ENCODE measurements around the gene RAB3D.
"Not testable (repeated sequence)": the region's sequence is repeated elsewhere in the genome, so short reads cannot be mapped to it uniquely, and the experiment has no call there.

The RAB3D gene

DNA sequence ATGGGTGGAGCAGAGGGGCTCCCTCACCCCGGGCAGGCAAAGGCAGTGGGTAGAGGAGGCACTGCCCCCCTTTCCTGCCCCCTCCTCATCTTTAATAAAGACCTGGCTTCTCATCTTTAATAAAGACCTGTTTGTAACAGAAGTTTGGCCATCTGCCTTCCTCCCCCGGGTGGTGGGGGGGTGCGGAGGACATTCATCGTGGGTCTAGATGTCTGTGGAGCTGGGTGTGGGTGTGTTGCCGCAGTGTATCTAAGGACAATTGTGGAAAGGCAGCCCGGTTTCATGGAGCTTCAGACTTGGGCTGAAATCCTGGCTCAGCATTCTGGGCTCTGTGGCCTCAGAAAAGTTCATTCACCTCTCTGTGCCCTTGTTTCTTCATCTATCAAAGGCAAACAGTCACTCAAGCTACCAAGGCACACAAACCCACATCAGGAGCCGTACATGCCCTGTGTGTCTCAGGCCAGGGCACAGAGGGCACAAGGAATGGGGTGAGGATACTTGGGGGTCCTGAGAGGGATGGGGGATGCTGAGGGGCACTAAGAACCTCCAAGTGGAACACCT lies 26.2 kb upstream of the RAB3D start:
- no peak for DNase-seq

- no peak for DNase-seq
Observed at GRCh38 chr19:11364935-11365334, 25.5 kb upstream of the RAB3D start.

- no peak for DNase-seq
Observed at GRCh38 chr19:11364296-11364904, 24.9 kb upstream of the RAB3D start.

DNA sequence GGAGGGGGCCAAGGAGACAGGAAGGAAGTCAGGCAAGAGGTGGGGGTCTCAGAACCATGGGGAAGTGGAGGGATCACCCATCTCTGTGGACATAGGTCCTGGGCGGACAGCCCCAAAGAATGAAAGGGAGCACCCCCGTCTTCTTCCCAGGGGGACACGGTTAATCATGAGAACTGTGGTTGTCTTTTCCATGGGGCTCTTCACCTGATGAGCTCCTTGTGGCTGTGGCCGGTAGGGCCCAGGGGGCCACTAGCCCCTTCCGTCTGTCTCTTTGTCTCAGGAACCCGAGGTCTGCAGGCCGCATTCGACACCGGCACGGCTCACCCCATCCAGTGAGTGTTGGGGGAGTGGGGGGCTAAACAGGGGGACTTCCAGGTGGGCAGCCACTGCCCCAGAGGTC lies 24.4 kb upstream of the RAB3D start:
- no peak for DNase-seq

- DNase-seq: no peak
Observed at GRCh38 chr19:11361771-11362731, 22.6 kb upstream of the RAB3D start.

GRCh38 chr19:11361037-11361770 lies 21.7 kb upstream of the RAB3D start:
- no peak for DNase-seq

- no peak for DNase-seq
Observed at GRCh38 chr19:11359421-11359820, 20.0 kb upstream of the RAB3D start.

DNA sequence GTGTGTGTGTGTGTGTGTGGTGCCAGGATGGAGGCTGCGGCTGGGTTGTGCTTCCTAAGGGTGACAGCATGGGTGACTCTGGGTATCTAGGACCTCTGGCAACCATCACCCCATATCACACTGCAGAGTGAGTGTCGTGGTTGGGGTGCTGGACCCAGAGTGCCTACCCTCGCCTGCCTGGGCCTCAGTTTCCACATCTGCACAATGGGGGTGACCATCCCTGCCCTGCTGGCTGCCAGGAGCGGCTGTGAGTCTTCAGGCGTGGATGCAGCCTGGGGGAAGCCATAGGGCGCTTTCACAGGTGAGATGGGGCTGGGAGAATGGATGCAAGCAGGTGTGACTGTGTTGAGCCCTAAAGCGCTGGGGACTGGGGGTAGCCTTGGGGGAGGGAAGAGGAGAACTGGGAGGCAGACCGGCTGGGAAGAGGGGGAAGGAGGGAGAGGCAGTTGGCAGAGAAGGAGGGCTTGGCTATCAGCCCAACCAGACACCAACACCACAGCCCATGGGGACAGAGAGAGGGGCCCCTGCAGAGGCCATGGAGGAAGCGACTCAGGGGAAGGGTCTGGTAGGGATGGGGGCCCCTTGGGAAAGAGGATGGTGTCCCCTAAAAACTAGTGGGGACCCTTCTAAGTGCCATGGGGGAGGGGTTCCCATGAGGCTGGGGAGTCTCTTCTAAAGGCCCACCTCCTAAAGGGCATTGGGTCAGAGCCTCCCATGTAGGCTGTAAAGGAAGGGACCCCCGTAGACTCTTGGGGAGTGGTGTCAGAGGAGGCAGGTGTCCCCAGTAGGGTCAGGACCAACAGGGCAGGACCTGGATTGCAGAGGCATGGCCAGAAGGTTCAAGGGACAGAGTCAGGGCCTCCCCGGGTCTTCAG lies 17.5 kb upstream of the RAB3D start:
- DNase-seq: no peak

DNA sequence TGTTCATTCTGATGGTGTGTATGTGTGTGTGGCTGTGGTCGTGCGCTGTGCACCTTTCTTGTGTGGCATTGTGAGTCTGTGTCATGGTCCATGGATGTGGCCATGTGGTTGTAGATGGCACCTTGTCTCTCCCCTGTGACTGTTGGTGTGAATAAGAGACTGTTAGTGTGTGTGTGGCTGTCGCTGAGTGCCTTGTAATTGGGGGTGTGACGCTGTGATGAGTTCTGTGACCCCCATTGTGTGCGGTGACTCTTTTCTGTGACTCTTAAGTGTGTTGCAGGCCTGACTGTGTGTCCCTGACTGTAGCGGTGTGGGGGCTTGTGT lies 16.6 kb upstream of the RAB3D start:
- DNase-seq: no peak

- DNase-seq: peak; percentile 90
Observed at GRCh38 chr19:11355160-11356073, 16.0 kb upstream of the RAB3D start, which contains the start of gene PLPPR2. PLPPR2 (plus strand) TSS chr19:11355432; CDS start chr19:11357674, 2,242 bp downstream.

- DNase-seq: not testable (repeated sequence)
Observed at GRCh38 chr19:11354102-11354501, 14.6 kb upstream of the RAB3D start.

GRCh38 chr19:11349171-11349570 lies 9.7 kb upstream of the RAB3D start:
- no peak for DNase-seq

- peak; percentile 31 for DNase-seq
Observed at GRCh38 chr19:11347546-11348039, 8.1 kb upstream of the RAB3D start.

DNA sequence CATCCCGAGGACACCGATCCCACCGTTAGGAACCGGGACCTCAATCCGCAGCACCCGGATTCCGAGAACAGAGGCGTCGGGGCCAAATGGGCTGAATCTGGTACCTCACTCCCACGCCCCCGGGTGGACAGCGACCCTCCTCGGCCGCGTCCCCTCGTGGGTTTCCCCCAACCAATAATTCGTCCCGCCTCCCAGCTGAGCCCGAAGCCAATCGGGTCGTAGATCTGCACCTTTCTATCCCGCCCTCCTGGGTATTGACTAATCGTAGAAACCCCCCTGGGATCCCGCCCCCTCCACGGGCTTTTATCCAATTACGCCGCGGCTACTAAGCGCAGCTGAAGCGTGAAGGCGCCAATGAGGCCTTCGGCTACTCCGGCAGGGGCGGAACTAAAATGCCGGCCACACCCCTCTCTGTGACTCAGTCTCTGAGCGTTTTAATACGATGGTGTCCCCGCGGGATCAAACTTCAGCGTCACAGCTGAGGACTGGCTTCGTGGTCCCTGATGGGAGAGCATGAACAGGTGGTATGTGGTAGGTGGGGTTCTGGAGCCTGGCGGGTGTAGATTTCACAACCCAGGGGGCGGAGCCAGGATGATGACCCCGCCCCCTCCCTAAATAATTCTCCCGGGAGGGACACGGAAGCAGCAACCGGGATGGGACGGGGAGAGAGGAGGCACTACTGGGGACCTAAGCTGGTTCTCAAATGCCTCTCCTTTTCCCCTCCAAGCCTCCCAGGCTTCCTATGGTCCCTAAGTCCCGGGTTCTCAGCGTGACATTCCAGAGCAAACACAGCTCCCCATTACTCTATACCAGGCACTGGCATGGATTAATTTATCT lies 6.9 kb upstream of the RAB3D start, which contains the start of the genes CCDC159 and TMEM205:
TSS of gene CCDC159 (plus strand) at position 416 of the 837 bp plus-strand sequence. CDS start at position 504, 88 bp downstream.
TSS of gene TMEM205 (minus strand) at position 165 of the 837 bp plus-strand sequence. CDS start 649 bp downstream, outside the sequence.
- DNase-seq: peak; percentile 99

DNA sequence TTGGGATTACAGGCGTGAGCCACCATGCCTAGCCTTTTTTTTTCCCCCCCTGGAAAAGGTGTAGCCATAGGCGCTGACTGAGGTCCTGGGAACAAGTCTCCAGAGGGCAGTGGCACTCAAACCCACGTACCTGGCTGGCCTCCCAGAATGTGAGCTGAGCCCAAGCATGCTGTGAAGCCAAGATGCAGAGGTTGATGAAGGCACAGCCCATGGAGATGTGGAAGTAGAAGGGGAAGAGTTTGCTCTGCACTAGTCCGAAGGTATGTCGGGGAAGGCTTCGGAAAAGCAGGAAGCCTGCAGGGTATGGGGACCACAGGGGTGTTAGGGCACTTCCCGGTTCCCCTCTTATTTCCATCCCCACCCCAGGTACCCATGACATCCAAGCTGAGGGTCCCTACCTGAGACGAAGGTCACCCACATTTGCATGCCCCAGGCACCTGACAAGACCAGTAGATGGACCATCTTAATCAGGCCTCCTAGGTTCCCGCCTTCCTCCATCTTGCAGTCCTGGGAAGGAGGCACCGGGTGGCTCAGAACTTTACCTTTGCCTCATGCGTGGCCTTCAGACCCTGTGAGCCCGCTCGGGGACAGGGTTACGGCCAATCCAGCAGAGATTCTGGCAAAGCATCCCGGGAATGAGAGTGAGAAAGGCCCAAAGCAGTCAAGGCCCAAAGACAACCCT lies 5.8 kb upstream of the RAB3D start:
- DNase-seq: no peak

- no peak for DNase-seq
Observed at GRCh38 chr19:11342429-11342828, 3.0 kb upstream of the RAB3D start.

DNA sequence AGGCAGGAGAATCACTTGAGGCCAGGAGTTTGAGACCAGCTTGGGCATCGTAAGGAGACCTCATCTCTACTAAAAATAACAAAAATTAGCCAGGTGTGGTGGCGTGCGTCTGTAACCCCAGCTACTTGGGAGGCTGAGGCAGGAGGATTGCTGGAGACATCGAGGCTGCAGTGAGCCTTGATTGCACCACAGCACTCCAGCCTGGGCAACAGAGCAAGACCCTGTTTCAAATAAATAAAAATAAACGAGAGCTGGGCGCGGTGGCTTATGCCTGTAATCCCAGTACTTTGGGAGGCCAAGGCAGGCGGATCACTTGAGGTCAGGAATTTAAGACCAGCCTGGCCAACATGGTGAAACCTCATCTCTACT lies 626 bp upstream of the RAB3D start:
- DNase-seq: not testable (repeated sequence)

DNA sequence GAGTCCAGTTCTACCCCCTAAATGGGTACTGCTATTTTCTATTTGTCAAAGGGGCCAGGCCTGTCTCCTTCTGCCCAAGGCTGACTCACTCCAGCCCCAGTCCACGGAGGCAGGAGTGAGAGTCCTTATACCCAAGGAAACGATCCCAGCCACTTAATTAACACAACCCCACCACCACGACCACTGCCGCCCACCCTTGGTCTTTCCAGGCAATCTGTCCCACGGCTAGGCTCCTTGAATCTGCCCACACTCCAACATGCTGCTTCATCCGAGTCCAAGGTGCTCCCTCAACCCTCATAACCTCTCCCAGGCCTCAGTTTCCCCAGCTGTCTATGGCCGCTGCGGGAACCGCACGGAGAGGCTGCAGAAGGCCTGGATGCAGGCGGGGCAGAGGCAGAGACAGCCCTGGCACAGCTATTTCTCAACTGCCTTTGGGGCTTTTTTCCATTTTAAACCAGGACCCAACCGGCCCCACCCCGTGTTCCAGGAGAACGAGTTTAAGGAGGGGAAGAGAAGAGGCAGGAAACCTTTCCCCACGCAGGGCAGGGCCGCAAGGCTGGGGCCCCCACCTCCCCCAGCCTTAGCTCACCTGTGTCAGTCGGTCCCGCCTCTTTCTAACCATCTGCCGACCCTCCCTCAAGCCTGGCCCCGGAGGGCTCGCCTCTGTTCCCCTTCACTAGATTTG lies 746 bp downstream of the RAB3D start:
- DNase-seq: no peak

All from NCI-H2171 (cell line).